Liver (tissue), 9 donors: ENCODE measurements around the gene CAPNS2. TPM values are rescaled to one million over a fixed set of nuclear protein-coding genes. Genes with fewer than 3 reads are reported as not detected.

ENCODE experiments used
- DNase-seq: peaks from one replicate; pipeline ENCODE4 v3.0.0-alpha.2; 2017; ENCODE audit warnings: low spot score
- H3K27ac ChIP-seq, 2 donors: one replicate each; pipeline ENCODE4 v1.7.0; 2013; ENCODE audit warnings: inconsistent platforms in 2 of 2, low read length in 2 of 2, control low read depth in 1 of 2, low read depth in 1 of 2, mild to moderate bottlenecking in 1 of 2
- H3K27me3 ChIP-seq, 4 donors: one replicate each; pipeline versions ENCODE4 v1.6.1 to v1.7.0; 2013; ENCODE audit warnings: low read length in 3 of 4, inconsistent platforms in 1 of 4, mild to moderate bottlenecking in 1 of 4, moderate library complexity in 1 of 4; ENCODE audit not compliant: control insufficient read depth in 4 of 4, insufficient read depth in 4 of 4
- H3K36me3 ChIP-seq, 4 donors: one replicate each; pipeline versions ENCODE4 v1.6.1 to v1.7.0; 2013; ENCODE audit warnings: low read length in 3 of 4, mild to moderate bottlenecking in 3 of 4, low read depth in 1 of 4, moderate library complexity in 1 of 4; ENCODE audit not compliant: control insufficient read depth in 4 of 4, insufficient read depth in 3 of 4
- H3K4me1 ChIP-seq, 4 donors: one replicate each; pipeline versions ENCODE4 v1.6.1 to v1.7.0; 2013; ENCODE audit warnings: low read length in 3 of 4, mild to moderate bottlenecking in 3 of 4, moderate library complexity in 1 of 4; ENCODE audit not compliant: control insufficient read depth in 4 of 4, insufficient read depth in 4 of 4
- H3K4me3 ChIP-seq, 3 donors: one replicate each; pipeline versions ENCODE4 v1.6.1 to v1.7.0; 2013; ENCODE audit warnings: low read length in 3 of 3, control low read depth in 1 of 3, low read depth in 1 of 3, mild to moderate bottlenecking in 1 of 3
- H3K9ac ChIP-seq, 2 donors: one replicate each; pipeline ENCODE4 v1.7.0; 2013; ENCODE audit warnings: low read length in 2 of 2, mild to moderate bottlenecking in 2 of 2, moderate library complexity in 2 of 2, control low read depth in 1 of 2, low read depth in 1 of 2
- H3K9me3 ChIP-seq, 4 donors: one replicate each; pipeline versions ENCODE4 v1.6.1 to v1.7.0; 2013; ENCODE audit warnings: low read length in 3 of 4; ENCODE audit not compliant: control insufficient read depth in 4 of 4
- CTCF ChIP-seq: fragments of 150-350 bp; IDR thresholded peaks from 2 replicates; pipeline ENCODE4 v1.5.1; 2017; ENCODE audit warnings: improper control_type of control experiment, low read depth, low read length; ENCODE audit not compliant: missing input control
- EGR1 ChIP-seq, 2 donors: IDR thresholded peaks; 2 replicates each; pipeline ENCODE4 v1.6.1; 2016 to 2018; ENCODE audit warnings: antibody characterized with exemption in 2 of 2, low read depth in 2 of 2
- FOXA1 ChIP-seq: IDR thresholded peaks from 2 replicates; pipeline ENCODE4 v1.6.1; 2016; ENCODE audit warnings: antibody characterized with exemption
- FOXA2 ChIP-seq: IDR thresholded peaks from 2 replicates; pipeline ENCODE4 v1.6.1; 2016; ENCODE audit warnings: antibody characterized with exemption
- GABPA ChIP-seq, 2 donors: IDR thresholded peaks in 1 of 2; conservative IDR thresholded peaks in 1 of 2; 2 replicates each; pipeline ENCODE4 v1.6.1; 2016; ENCODE audit warnings: antibody characterized with exemption in 2 of 2, mild to moderate bottlenecking in 1 of 2, moderate library complexity in 1 of 2
- HNF4A ChIP-seq, 2 donors: conservative IDR thresholded peaks; 2 replicates each; pipeline ENCODE4 v1.6.1; 2016; ENCODE audit warnings: antibody characterized with exemption in 2 of 2, mild to moderate bottlenecking in 2 of 2
- HNF4G ChIP-seq: IDR thresholded peaks from 2 replicates; pipeline ENCODE4 v1.6.1; 2016; ENCODE audit warnings: antibody characterized with exemption
- JUND ChIP-seq, 2 donors: IDR thresholded peaks; 2 replicates each; pipeline ENCODE4 v1.6.1; 2016; ENCODE audit warnings: antibody characterized with exemption in 2 of 2
- NR2F2 ChIP-seq: IDR thresholded peaks from 2 replicates; pipeline ENCODE4 v1.6.1; 2016; ENCODE audit warnings: antibody characterized with exemption
- RAD21 ChIP-seq, 2 donors: IDR thresholded peaks; 2 replicates each; pipeline ENCODE4 v1.6.1; 2016; ENCODE audit warnings: antibody characterized with exemption in 2 of 2, mild to moderate bottlenecking in 2 of 2
- REST ChIP-seq: IDR thresholded peaks from 2 replicates; pipeline ENCODE4 v1.6.1; 2016; ENCODE audit warnings: antibody characterized with exemption, mild to moderate bottlenecking
- RXRA ChIP-seq, 2 donors: IDR thresholded peaks; 2 replicates each; pipeline ENCODE4 v1.6.1; 2017 to 2018; ENCODE audit warnings: antibody characterized with exemption in 2 of 2, mild to moderate bottlenecking in 1 of 2
- SP1 ChIP-seq: IDR thresholded peaks from 2 replicates; pipeline ENCODE4 v1.6.1; 2018; ENCODE audit warnings: antibody characterized with exemption, mild to moderate bottlenecking
- TAF1 ChIP-seq: conservative IDR thresholded peaks from 2 replicates; pipeline ENCODE4 v1.6.1; 2016; ENCODE audit warnings: antibody characterized with exemption, mild to moderate bottlenecking
- YY1 ChIP-seq: IDR thresholded peaks from 2 replicates; pipeline ENCODE4 v1.6.1; 2016; ENCODE audit warnings: antibody characterized with exemption, mild to moderate bottlenecking
- WGBS: extraction: QIAGEN DNeasy Blood & Tissue Kit; methylation state at CpG from one replicate; pipeline ENCODE4 v1.1.7; 2013; 5-methylcytosine and 5-hydroxymethylcytosine counted together
- polyA plus RNA-seq, 2 donors: library from polyadenylated mRNA; stranded (reverse) in 1 of 2; unstranded in 1 of 2; fragments of 200-250 nt in 1 of 2; fragments of >200 nt in 1 of 2; fragmentation: Nextera tagmentation in 1 of 2; extraction: Ambion mirVana in 1 of 2; gene quantifications; one replicate each; pipeline versions ENCODE4 v1.2.1 to v1.2.3, GENCODE V29; 2013 to 2015
- total RNA-seq, 2 donors: library from RNA; depleted of rRNA; stranded (reverse); fragments of >200 nt; gene quantifications; one replicate each; pipeline ENCODE4 v1.2.3, GENCODE V29; 2014
- TF ChIP-seq, protein P1 (sequence below): IDR thresholded peaks from 2 replicates; pipeline ENCODE4 v1.6.1; 2016; ENCODE audit warnings: antibody characterized with exemption
- TF ChIP-seq, protein P2 (sequence below): IDR thresholded peaks from 2 replicates; pipeline ENCODE4 v1.6.1; 2016; ENCODE audit warnings: antibody characterized with exemption
- TF ChIP-seq, protein P3 (sequence below): IDR thresholded peaks from 2 replicates; pipeline ENCODE4 v1.6.1; 2016; ENCODE audit warnings: antibody characterized with exemption
- donor health status: healthy.
- donor health status: healthy.
- donor health status: healthy.
- donor health status: healthy.
- donor health status: healthy.

The CAPNS2 gene
- total and polyA plus RNA-seq, 4 donors: 0.33 to 0.42 TPM; not detected in 2

- Histone ChIP-seq H3K4me3 (no peak overlapping the region), H3K27ac (no peak overlapping the region), H3K27me3 (peaks cover 0 to 7% (median 0%) of the 10 kb centered on the region in 4 donors), H3K9ac (no peak overlapping the region), H3K4me1 (no peaks in the 10 kb centered on the region), H3K36me3 (no peaks in the 10 kb centered on the region), H3K9me3 (no peaks in the 10 kb centered on the region)
- no peak for TF ChIP-seq NR2F2
- TF ChIP-seq FOXA2: no peak
- no peak for TF ChIP-seq YY1
- TF ChIP-seq EGR1 (IDR thresholded peaks at IDR 0.05; ENCODE audit: low read depth in 2 of 2): no peak
- TF ChIP-seq REST: no peak
- TF ChIP-seq, protein P1, sequence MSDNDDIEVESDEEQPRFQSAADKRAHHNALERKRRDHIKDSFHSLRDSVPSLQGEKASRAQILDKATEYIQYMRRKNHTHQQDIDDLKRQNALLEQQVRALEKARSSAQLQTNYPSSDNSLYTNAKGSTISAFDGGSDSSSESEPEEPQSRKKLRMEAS: no peak
- TF ChIP-seq HNF4A (conservative IDR thresholded peaks at IDR 0.05): no peak
- no peak for TF ChIP-seq GABPA (IDR thresholded peaks at IDR 0.05 in 1 of 2, conservative IDR thresholded peaks at IDR 0.05 in 1 of 2)
- TF ChIP-seq RXRA (IDR thresholded peaks at IDR 0.05): no peak
- TF ChIP-seq SP1: no peak
- TF ChIP-seq TAF1: no peak
- no peak for TF ChIP-seq JUND (IDR thresholded peaks at IDR 0.05)
- no peak for TF ChIP-seq HNF4G
- TF ChIP-seq, protein P2, sequence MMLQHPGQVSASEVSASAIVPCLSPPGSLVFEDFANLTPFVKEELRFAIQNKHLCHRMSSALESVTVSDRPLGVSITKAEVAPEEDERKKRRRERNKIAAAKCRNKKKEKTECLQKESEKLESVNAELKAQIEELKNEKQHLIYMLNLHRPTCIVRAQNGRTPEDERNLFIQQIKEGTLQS: no peak
- no peak for DNase-seq
- 69% methylated on average over 2 of the region's 2 CpGs for WGBS
These were observed 8.3 kb downstream of the CAPNS2 start for GRCh38 chr16:55574811-55575210.

DNA sequence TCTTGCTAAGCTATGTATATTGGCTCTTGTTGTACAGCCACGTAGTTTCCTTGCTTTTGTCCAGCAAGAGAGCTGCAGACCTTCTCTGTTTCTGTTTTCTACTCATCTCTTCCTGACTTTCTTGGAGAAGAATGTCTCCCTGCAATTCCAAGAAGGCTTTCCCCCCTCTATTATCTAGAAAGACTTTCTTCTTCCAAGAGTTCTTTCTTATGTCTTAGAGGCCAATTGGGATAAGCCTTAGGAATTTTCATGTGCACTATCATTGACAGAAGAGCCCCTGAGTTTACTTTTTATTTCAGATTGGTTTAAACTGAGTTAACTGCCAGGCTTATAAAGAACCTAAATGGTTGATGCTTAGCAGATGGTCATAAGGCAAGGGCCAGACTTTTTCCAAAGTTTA, 9.0 kb downstream of the CAPNS2 start:
- Histone ChIP-seq H3K9me3 (no peaks in the 10 kb centered on the region), H3K36me3 (no peaks in the 10 kb centered on the region), H3K27ac (no peak overlapping the region), H3K4me1 (no peaks in the 10 kb centered on the region), H3K9ac (no peak overlapping the region), H3K4me3 (no peak overlapping the region), H3K27me3 (peaks cover 0 to 7% (median 0%) of the 10 kb centered on the region in 4 donors)
- no peak for DNase-seq
- WGBS: 75% methylated on average over 1 of the region's 1 CpG
- TF ChIP-seq, protein P1: no peak
- no peak for TF ChIP-seq FOXA2
- TF ChIP-seq REST: no peak
- TF ChIP-seq, protein P3, sequence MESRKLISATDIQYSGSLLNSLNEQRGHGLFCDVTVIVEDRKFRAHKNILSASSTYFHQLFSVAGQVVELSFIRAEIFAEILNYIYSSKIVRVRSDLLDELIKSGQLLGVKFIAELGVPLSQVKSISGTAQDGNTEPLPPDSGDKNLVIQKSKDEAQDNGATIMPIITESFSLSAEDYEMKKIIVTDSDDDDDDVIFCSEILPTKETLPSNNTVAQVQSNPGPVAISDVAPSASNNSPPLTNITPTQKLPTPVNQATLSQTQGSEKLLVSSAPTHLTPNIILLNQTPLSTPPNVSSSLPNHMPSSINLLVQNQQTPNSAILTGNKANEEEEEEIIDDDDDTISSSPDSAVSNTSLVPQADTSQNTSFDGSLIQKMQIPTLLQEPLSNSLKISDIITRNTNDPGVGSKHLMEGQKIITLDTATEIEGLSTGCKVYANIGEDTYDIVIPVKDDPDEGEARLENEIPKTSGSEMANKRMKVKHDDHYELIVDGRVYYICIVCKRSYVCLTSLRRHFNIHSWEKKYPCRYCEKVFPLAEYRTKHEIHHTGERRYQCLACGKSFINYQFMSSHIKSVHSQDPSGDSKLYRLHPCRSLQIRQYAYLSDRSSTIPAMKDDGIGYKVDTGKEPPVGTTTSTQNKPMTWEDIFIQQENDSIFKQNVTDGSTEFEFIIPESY: no peak
- TF ChIP-seq, protein P2: no peak
- no peak for TF ChIP-seq GABPA (IDR thresholded peaks at IDR 0.05 in 1 of 2, conservative IDR thresholded peaks at IDR 0.05 in 1 of 2)
- TF ChIP-seq HNF4A (conservative IDR thresholded peaks at IDR 0.05): no peak
- no peak for TF ChIP-seq JUND (IDR thresholded peaks at IDR 0.05)
- TF ChIP-seq CTCF: no peak
- TF ChIP-seq SP1: no peak
- no peak for TF ChIP-seq HNF4G
- no peak for TF ChIP-seq NR2F2
- no peak for TF ChIP-seq RAD21 (IDR thresholded peaks at IDR 0.05)
- no peak for TF ChIP-seq TAF1
- no peak for TF ChIP-seq YY1
- no peak for TF ChIP-seq EGR1 (IDR thresholded peaks at IDR 0.05; ENCODE audit: low read depth in 2 of 2)
- no peak for TF ChIP-seq FOXA1
- TF ChIP-seq RXRA (IDR thresholded peaks at IDR 0.05): no peak
